Measurements from ENCODE around the gene AP3S1.

The AP3S1 gene

DNA sequence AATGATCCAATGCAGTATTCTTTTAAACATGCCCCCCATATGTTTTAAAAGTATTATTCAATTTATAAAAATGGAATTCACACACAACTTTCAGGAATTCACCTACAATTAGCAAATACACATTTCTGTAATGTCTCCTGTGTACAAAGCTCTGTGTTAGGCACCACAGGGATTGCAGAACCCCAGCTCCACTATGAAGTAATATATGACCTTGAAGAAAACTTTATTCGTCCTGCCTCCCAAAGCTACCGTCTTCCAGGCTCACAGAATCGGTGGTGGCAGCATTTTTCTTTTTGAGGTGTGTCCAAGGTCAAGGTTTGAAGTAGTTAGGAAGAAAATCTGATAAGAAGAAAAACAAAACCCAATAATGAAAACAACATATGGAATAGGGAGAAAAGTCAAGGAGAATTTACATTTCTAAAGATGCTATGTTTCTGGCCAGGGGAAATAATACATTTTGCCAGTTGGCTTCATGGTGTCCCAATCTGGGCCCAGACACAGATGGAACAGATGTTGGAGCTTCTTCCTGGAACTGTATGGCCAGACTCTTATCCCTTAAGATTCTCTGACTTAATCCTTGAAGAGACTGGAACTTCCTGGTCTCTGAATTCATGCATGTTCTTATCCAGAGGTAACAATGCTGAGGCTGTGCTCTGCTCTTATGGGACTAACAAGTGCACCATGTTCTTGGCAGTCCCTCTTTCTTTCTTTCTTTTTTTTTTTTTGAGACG, 98.5 kb downstream of the AP3S1 start:
- DNase-seq (ENCODE audit: low read depth), result no peak

DNA sequence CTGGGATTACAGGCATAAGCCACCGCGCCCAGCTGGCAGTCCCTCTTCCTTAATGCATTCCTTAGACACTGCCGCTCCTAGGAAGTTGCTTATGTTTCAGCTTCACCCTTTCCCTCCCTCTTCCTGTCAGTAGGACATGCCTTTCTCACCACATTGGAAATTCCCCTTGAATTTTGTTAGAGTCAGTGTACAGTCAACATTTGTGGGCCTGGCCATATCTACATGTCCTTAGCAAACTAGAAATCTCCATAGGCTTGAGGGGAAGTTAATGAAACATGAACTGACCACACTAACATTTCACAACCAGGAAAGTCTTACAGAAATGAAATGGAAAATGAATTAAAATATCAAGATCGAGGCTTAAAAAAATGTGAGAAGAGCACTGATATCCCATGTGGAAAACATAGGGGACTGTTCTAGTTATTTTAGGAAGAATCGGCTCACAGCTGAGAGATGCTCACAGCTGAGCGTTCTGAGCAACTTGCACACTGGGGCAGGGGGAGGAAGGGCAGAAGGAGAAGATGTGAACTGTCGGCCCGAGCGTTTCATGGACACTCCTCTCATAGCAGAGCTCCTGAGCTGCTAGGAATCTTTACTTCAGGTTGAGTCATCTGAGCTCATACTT, 99.4 kb downstream of the AP3S1 start:
- no peak for DNase-seq (ENCODE audit: low read depth)

DNA sequence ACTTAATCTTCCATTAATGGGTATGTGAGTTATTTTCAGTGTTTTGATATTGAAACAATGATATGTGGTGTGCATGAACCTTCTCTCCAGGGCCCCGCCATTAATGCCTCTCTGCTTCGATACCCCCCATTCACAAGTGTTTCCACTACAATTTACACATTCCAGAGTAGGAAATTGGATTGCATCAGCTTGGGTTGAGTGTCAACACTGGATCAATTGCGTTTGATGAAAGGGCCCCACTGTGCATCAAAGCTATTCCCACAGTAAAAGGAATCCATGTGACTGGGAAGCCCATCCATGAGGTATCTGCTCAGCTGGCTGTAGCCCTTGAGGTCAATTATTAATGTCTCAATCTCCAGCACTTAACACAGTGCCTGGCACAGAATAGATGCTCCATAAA, 102.8 kb downstream of the AP3S1 start:
- DNase-seq (ENCODE audit: low read depth), result no peak

DNA sequence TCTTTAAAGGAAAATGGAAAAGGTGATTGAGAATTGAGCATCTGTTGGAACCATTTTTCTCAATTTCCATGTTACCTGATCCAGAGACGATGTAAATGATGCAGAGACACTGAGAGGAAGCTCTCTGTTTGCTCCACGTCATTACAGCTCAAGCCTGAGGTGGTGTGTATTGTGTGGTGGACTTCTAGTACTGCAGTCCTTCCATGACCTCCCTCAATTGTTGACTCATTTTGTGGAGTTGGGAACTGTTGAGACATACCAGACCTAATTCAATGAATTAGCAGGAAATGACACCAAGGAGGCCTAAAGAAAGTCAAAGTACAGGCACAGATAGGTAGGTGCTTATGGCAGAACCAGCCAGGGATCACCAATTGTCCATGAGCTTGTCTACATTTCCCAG, 104.9 kb downstream of the AP3S1 start:
- no peak for DNase-seq (ENCODE audit: low read depth)

DNA sequence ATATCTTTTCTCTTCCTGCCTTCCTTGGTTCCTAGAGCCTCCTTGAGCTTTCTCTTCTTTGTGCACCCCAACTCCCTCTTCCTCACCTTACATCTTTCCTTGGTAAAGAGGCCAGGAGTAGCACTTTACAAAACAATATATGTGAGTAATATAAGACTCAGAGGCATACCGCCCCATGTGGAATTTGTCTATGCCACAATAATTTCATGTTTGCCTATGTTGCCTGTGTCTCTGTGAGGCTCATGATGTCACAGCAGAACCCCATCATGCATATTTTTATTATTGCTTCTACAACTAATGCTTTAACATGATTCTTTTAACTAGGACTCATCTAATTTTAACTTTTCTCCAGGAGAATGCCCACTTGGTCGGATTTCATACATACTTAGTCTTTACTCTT, 105.5 kb downstream of the AP3S1 start:
- no peak for DNase-seq (ENCODE audit: low read depth)

DNA sequence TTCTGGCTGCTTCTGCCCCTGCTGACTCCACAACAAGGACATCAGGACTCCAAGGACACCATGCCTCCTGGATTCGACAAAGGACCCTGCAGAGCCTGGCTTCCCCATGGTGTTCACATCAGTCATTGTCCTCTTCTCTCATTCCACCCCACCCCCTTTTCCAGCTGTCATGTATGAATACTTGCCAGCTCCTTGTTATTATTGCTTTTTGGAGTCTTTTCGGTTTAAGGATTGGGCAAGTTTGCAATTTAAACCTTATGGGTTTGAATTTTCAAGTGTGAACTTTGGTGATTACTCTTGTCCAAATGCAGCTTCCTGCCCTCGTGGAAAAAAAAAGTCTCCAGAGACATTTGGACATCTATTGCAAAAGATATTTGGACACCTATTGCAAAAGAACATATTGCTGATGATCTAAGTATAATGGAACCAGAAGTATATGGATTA, 106.4 kb downstream of the AP3S1 start:
- no peak for DNase-seq (ENCODE audit: low read depth)

DNA sequence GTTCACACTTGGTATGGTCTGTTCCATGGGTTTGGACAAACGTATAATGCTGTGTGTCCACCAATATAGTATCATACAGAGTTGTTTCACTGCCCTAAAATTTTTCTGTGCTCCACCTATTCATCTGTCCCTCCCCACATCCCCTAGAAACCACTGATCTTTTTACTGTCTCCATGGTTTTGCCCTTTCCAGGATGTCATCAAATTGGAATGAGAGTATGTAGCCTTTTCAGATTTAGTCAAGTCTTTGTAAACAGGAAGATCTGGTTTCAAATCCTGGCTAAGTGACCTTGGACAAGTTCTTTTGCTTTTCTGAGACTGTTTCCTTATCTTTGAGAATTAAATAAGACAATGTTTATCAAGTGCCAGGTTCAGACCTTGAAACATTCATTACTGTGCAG, 107.4 kb downstream of the AP3S1 start:
- DNase-seq (ENCODE audit: low read depth), result no peak

DNA sequence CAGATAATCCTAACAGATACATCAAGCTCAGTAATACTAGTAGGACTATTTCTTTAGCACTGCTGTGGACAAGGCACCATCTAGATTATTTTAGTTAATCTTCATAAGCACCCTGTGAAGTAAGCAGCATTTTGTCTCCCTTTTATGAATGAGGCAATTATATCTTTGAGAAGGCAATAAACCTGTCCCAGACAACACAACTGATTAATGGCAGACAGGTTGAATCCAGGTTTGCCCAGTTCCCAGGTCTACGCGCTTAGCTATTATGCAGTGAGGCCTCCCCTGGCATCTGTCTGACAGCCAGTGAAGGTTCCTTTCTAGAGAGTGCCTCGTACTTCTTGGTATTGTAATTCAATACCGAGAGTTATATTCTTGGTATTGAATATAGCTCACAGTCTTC, 110.9 kb downstream of the AP3S1 start:
- no peak for DNase-seq (ENCODE audit: low read depth)

DNA sequence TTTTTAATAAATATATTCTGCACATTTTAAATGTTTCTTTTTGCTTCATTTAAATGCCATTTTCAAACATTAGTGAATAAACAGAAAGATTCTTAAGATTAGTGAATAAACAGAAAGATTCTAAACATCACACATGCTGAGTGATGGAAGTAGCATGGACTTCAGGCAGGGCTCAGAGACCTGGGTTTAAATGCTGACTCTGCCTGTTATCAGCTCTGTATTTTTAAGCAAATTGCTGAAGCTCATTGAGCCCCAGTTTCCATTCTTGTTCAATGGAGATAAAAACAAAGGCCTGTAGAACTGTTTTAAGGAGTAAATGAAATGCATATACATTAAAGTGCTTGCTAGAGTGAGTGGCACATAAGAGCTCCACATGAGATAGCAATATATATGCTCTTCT, 112.4 kb downstream of the AP3S1 start:
- no peak for DNase-seq (ENCODE audit: low read depth)

DNA sequence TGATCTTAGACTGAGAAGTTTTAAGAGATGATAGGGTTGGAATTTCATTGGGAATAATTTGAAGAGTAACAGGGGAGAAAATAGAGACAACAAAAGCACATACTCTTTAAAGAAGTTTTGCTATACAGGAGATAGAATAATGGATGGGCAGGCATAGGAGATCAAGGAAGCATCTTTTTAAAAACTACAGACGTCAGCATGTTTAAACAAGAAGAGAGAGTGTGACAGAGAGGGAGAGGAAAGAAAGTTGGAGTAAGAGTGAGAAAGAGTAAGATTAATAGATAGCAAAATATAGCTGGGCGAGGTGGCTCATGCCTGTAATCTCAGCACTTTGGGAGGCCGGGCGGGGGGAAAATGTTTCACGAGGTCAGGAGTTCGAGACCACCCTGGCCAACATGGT, 115.2 kb downstream of the AP3S1 start:
- no peak for DNase-seq (ENCODE audit: low read depth)

DNA sequence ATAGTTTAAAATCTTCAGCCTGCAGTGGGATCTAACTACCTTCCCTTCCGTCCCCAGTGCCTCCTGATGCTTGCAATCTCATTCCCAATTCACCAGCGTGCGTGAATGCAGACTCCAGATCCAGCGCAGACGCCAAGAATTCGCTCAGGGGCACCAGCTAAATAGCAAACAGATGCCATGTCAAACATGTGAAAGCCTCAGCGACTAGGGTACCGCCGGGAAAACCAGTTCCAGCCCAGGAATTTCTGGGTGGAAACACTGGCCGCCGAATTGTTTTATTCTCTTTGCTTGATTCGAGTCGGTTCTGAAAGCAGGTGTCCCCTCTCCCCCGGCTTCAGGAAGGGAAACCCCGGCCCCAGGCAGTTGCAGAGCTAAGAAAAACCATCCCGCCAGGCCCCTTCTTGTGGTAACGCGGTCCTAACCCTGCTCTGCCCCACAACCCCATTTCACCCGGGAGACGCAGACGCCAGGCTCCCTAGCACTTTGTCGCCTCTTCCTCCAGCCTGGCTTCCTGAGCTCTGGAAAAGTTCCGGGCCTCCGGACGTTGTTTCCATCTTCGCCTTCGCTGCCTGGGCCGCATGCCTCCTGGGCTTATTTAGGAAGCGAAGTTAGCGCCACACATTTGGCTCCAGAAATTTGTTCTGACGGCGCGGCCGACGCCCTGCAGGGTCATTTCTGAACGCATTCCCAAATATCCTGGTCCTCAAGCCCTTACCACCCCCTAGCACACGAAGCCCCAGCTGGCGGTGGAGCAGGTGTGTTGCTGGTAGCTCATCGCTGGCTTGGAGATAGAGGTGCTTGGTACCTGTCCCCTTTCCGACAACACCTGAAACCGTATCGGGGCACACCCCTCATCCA, 119.9 kb downstream of the AP3S1 start:
- no peak for DNase-seq (ENCODE audit: low read depth)

DNA sequence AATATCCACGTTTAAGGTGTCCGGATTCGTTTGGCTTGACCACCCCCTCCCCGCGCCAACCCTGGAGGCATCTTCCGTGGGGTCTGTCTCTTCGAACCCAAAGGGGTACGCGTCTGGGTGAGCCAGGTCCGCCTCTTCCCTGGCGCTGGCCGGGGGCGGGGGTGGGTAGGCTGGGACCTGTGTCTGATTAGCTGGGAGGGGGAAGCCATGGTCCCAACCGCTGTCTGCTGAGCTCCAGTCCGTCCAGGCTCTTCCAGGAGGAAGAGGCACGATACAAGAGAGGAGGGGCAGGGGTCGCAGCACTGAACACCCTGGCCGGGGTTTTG, 120.5 kb downstream of the AP3S1 start, which contains the start of gene LVRN:
Gene LVRN, plus strand, starts transcription at position 237 of the 326 bp plus-strand sequence. CDS start 143 bp downstream, outside the sequence.
- DNase-seq (ENCODE audit: low read depth), result no peak

DNA sequence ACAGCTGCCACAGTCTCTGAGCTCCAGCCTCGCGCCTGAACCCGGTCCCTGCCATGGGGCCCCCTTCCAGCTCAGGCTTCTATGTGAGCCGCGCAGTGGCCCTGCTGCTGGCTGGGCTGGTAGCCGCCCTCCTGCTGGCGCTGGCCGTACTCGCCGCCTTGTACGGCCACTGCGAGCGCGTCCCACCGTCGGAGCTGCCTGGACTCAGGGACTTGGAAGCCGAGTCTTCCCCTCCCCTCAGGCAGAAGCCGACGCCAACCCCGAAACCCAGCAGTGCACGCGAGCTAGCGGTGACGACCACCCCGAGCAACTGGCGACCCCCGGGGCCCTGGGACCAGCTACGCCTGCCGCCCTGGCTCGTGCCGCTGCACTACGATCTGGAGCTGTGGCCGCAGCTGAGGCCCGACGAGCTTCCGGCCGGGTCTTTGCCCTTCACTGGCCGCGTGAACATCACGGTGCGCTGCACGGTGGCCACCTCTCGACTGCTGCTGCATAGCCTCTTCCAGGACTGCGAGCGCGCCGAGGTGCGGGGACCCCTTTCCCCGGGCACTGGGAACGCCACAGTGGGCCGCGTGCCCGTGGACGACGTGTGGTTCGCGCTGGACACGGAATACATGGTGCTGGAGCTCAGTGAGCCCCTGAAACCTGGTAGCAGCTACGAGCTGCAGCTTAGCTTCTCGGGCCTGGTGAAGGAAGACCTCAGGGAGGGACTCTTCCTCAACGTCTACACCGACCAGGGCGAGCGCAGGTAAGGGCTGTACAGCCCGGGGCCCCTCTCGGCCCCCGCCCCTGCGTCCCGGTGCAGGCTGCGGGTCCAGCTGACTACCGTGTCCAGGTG, 121.0 kb downstream of the AP3S1 start:
- DNase-seq (ENCODE audit: low read depth), result no peak

DNA sequence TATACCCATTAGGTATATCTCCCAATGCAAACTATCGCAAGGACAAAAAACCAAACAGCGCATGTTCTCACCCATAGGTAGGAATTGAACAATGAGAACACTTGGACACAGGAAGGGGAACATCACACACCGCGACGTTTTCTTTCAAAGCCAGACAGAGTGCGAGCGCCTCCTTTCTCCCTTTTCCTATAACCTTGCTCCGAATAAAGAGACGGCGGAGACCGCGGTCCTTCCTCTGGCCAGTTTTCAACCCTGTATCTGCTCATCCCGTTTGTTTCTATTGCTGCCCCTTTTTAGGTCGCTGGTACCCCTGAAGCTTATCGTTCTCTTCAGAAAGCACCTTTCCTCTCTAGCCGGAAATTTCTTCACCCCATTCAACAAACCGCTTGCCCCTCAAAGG, 121.8 kb downstream of the AP3S1 start:
- no peak for DNase-seq (ENCODE audit: low read depth)
